GM19452 (cell line): Measurements from ENCODE around the gene CT55.
A peak's percentile ranks its signal among the peaks of the same experiment; 100 is the strongest.
"Not testable (repeated sequence)": the region's sequence is repeated elsewhere in the genome, so short reads cannot be mapped to it uniquely, and the experiment has no call there.

Experiments used
- ATAC-seq: cut with Tn5 transposase; IDR thresholded peaks from one replicate; pipeline ENCODE4 v1.9.1; 2021; ENCODE audit not compliant: unreplicated experiment

The CT55 gene

GRCh38 chrX:135170877-135171519 is at the start of gene CT55:
TSS of gene CT55 (minus strand) at chrX:135171398. CDS start at chrX:135171171, 227 bp downstream.
- no peak for ATAC-seq

GRCh38 chrX:135213200-135213844 is 42.1 kb upstream of the CT55 start:
- peak; percentile 86 for ATAC-seq

- not testable (repeated sequence) for ATAC-seq
These were observed 35.2 kb upstream of the CT55 start for GRCh38 chrX:135206427-135206826.

- ATAC-seq = no peak
These were observed 29.1 kb upstream of the CT55 start for GRCh38 chrX:135200297-135200696.

GRCh38 chrX:135194684-135195083 is 23.5 kb upstream of the CT55 start:
- ATAC-seq = no peak

GRCh38 chrX:135193740-135194139 is 22.5 kb upstream of the CT55 start:
- no peak for ATAC-seq

GRCh38 chrX:135191838-135192237 is 20.6 kb upstream of the CT55 start:
- no peak for ATAC-seq

- ATAC-seq = peak; percentile 77
These were observed 14.7 kb upstream of the CT55 start for GRCh38 chrX:135185795-135186443.

- no peak for ATAC-seq
These were observed 7.4 kb upstream of the CT55 start for GRCh38 chrX:135178636-135179035.

GRCh38 chrX:135170468-135170867 is 730 bp downstream of the CT55 start:
- no peak for ATAC-seq

- not testable (repeated sequence) for ATAC-seq
These were observed 1.7 kb downstream of the CT55 start for GRCh38 chrX:135169534-135169933.

GRCh38 chrX:135168486-135168885 is 2.7 kb downstream of the CT55 start:
- ATAC-seq = no peak

- ATAC-seq = not testable (repeated sequence)
These were observed 16.5 kb downstream of the CT55 start for GRCh38 chrX:135154688-135155087.

GRCh38 chrX:135126145-135126544 is 45.1 kb downstream of the CT55 start:
- ATAC-seq = not testable (repeated sequence)

GRCh38 chrX:135120056-135120576 is 51.1 kb downstream of the CT55 start, which contains the start of gene ETDB:
TSS of gene ETDB (minus strand) at chrX:135120526. CDS start at chrX:135119261, 1,265 bp downstream.
- not testable (repeated sequence) for ATAC-seq

- ATAC-seq = not testable (repeated sequence)
These were observed 55.1 kb downstream of the CT55 start for GRCh38 chrX:135116064-135116463.

- ATAC-seq = peak; percentile 95
These were observed 56.8 kb downstream of the CT55 start for GRCh38 chrX:135114392-135114791.

- ATAC-seq = no peak
These were observed 58.5 kb downstream of the CT55 start for GRCh38 chrX:135112743-135113142.

- no peak for ATAC-seq
These were observed 59.0 kb downstream of the CT55 start for GRCh38 chrX:135112096-135112729.

- no peak for ATAC-seq
These were observed 61.6 kb downstream of the CT55 start for GRCh38 chrX:135109554-135109953.
